Measurements from ENCODE around the gene SNAPIN. TPM values are rescaled to one million over a fixed set of nuclear protein-coding genes. Genes with fewer than 3 reads are reported as not detected.

SNAPIN gene
- polyA plus RNA-seq, 1 donor (not counting 4 experiments of a cell fraction or from before 2014, with no cell fraction given): 49.4 TPM

- H3K4me1 ChIP-seq (ENCODE audit: control insufficient read depth, extremely low read depth, insufficient read depth, low read length): peaks cover 33% of the 10 kb centered on the region
- peak overlapping the region; percentile 99 for H3K27ac ChIP-seq (ENCODE audit: control insufficient read depth, insufficient read depth, low read length)
- peaks cover 9 to 32% of the 10 kb centered on the region in 2 experiments for H3K36me3 ChIP-seq (ENCODE audit: control insufficient read depth in 2 of 2, extremely low read depth in 1 of 2, insufficient read depth in 2 of 2, low read length in 2 of 2)
- no peaks in the 10 kb centered on the region for H3K27me3 ChIP-seq (ENCODE audit: control insufficient read depth, extremely low read depth, insufficient read depth, low read length)
- peak overlapping the region; percentile 86 for H3K4me2 ChIP-seq (ENCODE audit: control insufficient read depth, extremely low read depth, insufficient read depth, low read depth, low read length)
- H3K4me3 ChIP-seq (ENCODE audit: control insufficient read depth in 2 of 3, extremely low read depth in 1 of 3, insufficient read depth in 2 of 3, low read depth in 1 of 3, low read length in 3 of 3): no peak overlapping the region
- peak; percentile 65 for FAIRE-seq
- H3K9me1 ChIP-seq (ENCODE audit: control insufficient read depth, extremely low read depth, insufficient read depth, low read length): no peaks in the 10 kb centered on the region
- peak in 2 of 3 experiments; percentile 73 to 80 for TF ChIP-seq CTCF (optimal IDR thresholded peaks at IDR 0.05 in 1 of 3, IDR thresholded peaks at IDR 0.05 in 1 of 3, conservative IDR thresholded peaks at IDR 0.05 in 1 of 3; ENCODE audit: extremely low read depth in 1 of 3, insufficient read depth in 2 of 3, low read length in 3 of 3)
- TF ChIP-seq EZH2 (IDR thresholded peaks at IDR 0.05; ENCODE audit: low read length): no peak
- no peak for DNase-seq (ENCODE audit: low read depth, low spot score)
- H2AFZ ChIP-seq (ENCODE audit: control insufficient read depth, low read length): no peak overlapping the region
- no peaks in the 10 kb centered on the region for H3K9me3 ChIP-seq (ENCODE audit: control insufficient read depth, low read depth, low read length)
- peaks cover 33% of the 10 kb centered on the region for H3K79me2 ChIP-seq (ENCODE audit: control insufficient read depth, insufficient read depth, low read length)
- dilution Hi-C loops (cut with MboI; ENCODE audit: extremely low pct_ligation_motif_present, low sequenced_read_pairs): no loop called here
- no peaks in the 10 kb centered on the region for H4K20me1 ChIP-seq (ENCODE audit: control insufficient read depth, extremely low read depth, insufficient read depth, low read length)
- peak overlapping the region; percentile 99 for H3K9ac ChIP-seq (ENCODE audit: control insufficient read depth, extremely low read depth, insufficient read depth, low read length)
Measured at GRCh38 chr1:153617663-153618062, 40.8 kb upstream of the SNAPIN start.

GRCh38 chr1:153619171-153619570 lies 39.3 kb upstream of the SNAPIN start:
- DNase-seq (ENCODE audit: low read depth, low spot score): no peak
- dilution Hi-C loops (cut with MboI; ENCODE audit: extremely low pct_ligation_motif_present, low sequenced_read_pairs): no loop called here
- H4K20me1 ChIP-seq (ENCODE audit: control insufficient read depth, extremely low read depth, insufficient read depth, low read length): no peaks in the 10 kb centered on the region
- no peak overlapping the region for H3K4me3 ChIP-seq (ENCODE audit: control insufficient read depth in 2 of 3, extremely low read depth in 1 of 3, insufficient read depth in 2 of 3, low read depth in 1 of 3, low read length in 3 of 3)
- H2AFZ ChIP-seq (ENCODE audit: control insufficient read depth, low read length): no peak overlapping the region
- TF ChIP-seq CTCF (optimal IDR thresholded peaks at IDR 0.05 in 1 of 3, IDR thresholded peaks at IDR 0.05 in 1 of 3, conservative IDR thresholded peaks at IDR 0.05 in 1 of 3; ENCODE audit: extremely low read depth in 1 of 3, insufficient read depth in 2 of 3, low read length in 3 of 3) (no peak), EZH2 (IDR thresholded peaks at IDR 0.05; ENCODE audit: low read length) (no peak)
- no peaks in the 10 kb centered on the region for H3K9me1 ChIP-seq (ENCODE audit: control insufficient read depth, extremely low read depth, insufficient read depth, low read length)
- no peak overlapping the region for H3K4me2 ChIP-seq (ENCODE audit: control insufficient read depth, extremely low read depth, insufficient read depth, low read depth, low read length)
- FAIRE-seq: no peak
- no peaks in the 10 kb centered on the region for H3K27me3 ChIP-seq (ENCODE audit: control insufficient read depth, extremely low read depth, insufficient read depth, low read length)
- no peak overlapping the region for H3K9ac ChIP-seq (ENCODE audit: control insufficient read depth, extremely low read depth, insufficient read depth, low read length)
- H3K4me1 ChIP-seq (ENCODE audit: control insufficient read depth, extremely low read depth, insufficient read depth, low read length): peaks cover 23% of the 10 kb centered on the region
- H3K9me3 ChIP-seq (ENCODE audit: control insufficient read depth, low read depth, low read length): no peaks in the 10 kb centered on the region
- peaks cover 14 to 30% of the 10 kb centered on the region in 2 experiments for H3K36me3 ChIP-seq (ENCODE audit: control insufficient read depth in 2 of 2, extremely low read depth in 1 of 2, insufficient read depth in 2 of 2, low read length in 2 of 2)
- H3K79me2 ChIP-seq (ENCODE audit: control insufficient read depth, insufficient read depth, low read length): peaks cover 20% of the 10 kb centered on the region
- H3K27ac ChIP-seq (ENCODE audit: control insufficient read depth, insufficient read depth, low read length): no peak overlapping the region

All from keratinocyte (primary cell).